ENCODE measurements around the gene ZNF837.
"Not testable (repeated sequence)": the region's sequence is repeated elsewhere in the genome, so short reads cannot be mapped to it uniquely, and the experiment has no call there.

GRCh38 chr19:58403920-58404478, 23.2 kb upstream of the ZNF837 start:
- TF ChIP-seq, protein P1, sequence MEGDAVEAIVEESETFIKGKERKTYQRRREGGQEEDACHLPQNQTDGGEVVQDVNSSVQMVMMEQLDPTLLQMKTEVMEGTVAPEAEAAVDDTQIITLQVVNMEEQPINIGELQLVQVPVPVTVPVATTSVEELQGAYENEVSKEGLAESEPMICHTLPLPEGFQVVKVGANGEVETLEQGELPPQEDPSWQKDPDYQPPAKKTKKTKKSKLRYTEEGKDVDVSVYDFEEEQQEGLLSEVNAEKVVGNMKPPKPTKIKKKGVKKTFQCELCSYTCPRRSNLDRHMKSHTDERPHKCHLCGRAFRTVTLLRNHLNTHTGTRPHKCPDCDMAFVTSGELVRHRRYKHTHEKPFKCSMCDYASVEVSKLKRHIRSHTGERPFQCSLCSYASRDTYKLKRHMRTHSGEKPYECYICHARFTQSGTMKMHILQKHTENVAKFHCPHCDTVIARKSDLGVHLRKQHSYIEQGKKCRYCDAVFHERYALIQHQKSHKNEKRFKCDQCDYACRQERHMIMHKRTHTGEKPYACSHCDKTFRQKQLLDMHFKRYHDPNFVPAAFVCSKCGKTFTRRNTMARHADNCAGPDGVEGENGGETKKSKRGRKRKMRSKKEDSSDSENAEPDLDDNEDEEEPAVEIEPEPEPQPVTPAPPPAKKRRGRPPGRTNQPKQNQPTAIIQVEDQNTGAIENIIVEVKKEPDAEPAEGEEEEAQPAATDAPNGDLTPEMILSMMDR (IDR thresholded peaks at IDR 0.05; ENCODE audit: low read length) = not testable (repeated sequence)
- not testable (repeated sequence) for TF ChIP-seq EZH2 (optimal IDR thresholded peaks at IDR 0.05; ENCODE audit: low read depth, low read length)
